HCT116 (cell line): ENCODE results near the gene SCGN.

Experiments used
- EZH2 ChIP-seq: fragments of 200-600 bp; sonication (generic); IDR thresholded peaks from 2 replicates; pipeline ENCODE4 v1.6.1; 2017; ENCODE audit warnings: antibody characterized with exemption, mixed run types
- POLR2A ChIP-seq: IDR thresholded peaks from 2 replicates; pipeline ENCODE4 v1.7.0; 2011; ENCODE audit warnings: borderline replicate concordance; ENCODE audit not compliant: insufficient read depth, insufficient read length; ENCODE audit errors: extremely low read depth
- POLR2AphosphoS5 ChIP-seq: IDR thresholded peaks from 2 replicates; pipeline ENCODE4 v1.6.1; 2011; ENCODE audit warnings: mild to moderate bottlenecking, low read depth, low read length, moderate library complexity
- TF ChIP-seq, protein P1 (sequence below), 3 experiments: fragments of 200-600 bp in 1 of 3; sonication (generic) in 1 of 3; IDR thresholded peaks in 2 of 3; conservative IDR thresholded peaks in 1 of 3; 2 replicates each; pipeline ENCODE4 v1.5.1; 2012 to 2017; ENCODE audit warnings: low read depth in 2 of 3, low read length in 2 of 3, antibody characterized with exemption in 1 of 3, borderline replicate concordance in 1 of 3, control low read depth in 1 of 3, mild to moderate bottlenecking in 1 of 3, mixed read lengths in 1 of 3, mixed run types in 1 of 3, moderate library complexity in 1 of 3; ENCODE audit not compliant: insufficient read depth in 1 of 3
- TF ChIP-seq, protein P2 (sequence below): IDR thresholded peaks from 2 replicates; pipeline ENCODE4 v1.6.1; 2012; ENCODE audit warnings: low read depth

DNA sequence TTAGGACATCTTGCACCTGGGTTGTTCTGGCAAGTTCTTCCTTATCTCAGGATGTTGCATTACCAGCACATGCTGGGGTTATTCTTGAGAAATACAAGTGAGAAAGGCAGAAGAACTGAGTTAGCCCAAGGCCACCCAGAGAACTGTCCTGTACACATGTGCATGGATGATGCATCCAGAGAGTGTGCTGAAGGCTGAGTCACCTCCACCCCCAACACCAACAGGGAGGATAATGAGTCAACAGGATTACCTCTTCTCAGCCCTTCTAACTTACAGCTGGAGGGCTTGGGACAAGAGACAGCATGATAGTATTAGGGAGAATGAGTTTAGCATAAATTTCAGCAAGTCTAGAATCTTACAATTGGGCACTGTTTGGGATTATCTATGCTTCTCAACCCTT, 8.5 kb downstream of the SCGN start:
- TF ChIP-seq, protein P1, sequence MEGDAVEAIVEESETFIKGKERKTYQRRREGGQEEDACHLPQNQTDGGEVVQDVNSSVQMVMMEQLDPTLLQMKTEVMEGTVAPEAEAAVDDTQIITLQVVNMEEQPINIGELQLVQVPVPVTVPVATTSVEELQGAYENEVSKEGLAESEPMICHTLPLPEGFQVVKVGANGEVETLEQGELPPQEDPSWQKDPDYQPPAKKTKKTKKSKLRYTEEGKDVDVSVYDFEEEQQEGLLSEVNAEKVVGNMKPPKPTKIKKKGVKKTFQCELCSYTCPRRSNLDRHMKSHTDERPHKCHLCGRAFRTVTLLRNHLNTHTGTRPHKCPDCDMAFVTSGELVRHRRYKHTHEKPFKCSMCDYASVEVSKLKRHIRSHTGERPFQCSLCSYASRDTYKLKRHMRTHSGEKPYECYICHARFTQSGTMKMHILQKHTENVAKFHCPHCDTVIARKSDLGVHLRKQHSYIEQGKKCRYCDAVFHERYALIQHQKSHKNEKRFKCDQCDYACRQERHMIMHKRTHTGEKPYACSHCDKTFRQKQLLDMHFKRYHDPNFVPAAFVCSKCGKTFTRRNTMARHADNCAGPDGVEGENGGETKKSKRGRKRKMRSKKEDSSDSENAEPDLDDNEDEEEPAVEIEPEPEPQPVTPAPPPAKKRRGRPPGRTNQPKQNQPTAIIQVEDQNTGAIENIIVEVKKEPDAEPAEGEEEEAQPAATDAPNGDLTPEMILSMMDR (IDR thresholded peaks at IDR 0.05 in 2 of 3, conservative IDR thresholded peaks at IDR 0.05 in 1 of 3; ENCODE audit: borderline replicate concordance in 1 of 3, insufficient read depth in 1 of 3, low read depth in 2 of 3, low read length in 2 of 3): no peak
- TF ChIP-seq POLR2AphosphoS5 (no peak), EZH2 (no peak), POLR2A (no peak)
- TF ChIP-seq, protein P2, sequence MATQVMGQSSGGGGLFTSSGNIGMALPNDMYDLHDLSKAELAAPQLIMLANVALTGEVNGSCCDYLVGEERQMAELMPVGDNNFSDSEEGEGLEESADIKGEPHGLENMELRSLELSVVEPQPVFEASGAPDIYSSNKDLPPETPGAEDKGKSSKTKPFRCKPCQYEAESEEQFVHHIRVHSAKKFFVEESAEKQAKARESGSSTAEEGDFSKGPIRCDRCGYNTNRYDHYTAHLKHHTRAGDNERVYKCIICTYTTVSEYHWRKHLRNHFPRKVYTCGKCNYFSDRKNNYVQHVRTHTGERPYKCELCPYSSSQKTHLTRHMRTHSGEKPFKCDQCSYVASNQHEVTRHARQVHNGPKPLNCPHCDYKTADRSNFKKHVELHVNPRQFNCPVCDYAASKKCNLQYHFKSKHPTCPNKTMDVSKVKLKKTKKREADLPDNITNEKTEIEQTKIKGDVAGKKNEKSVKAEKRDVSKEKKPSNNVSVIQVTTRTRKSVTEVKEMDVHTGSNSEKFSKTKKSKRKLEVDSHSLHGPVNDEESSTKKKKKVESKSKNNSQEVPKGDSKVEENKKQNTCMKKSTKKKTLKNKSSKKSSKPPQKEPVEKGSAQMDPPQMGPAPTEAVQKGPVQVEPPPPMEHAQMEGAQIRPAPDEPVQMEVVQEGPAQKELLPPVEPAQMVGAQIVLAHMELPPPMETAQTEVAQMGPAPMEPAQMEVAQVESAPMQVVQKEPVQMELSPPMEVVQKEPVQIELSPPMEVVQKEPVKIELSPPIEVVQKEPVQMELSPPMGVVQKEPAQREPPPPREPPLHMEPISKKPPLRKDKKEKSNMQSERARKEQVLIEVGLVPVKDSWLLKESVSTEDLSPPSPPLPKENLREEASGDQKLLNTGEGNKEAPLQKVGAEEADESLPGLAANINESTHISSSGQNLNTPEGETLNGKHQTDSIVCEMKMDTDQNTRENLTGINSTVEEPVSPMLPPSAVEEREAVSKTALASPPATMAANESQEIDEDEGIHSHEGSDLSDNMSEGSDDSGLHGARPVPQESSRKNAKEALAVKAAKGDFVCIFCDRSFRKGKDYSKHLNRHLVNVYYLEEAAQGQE: no peak
